Subcutaneous abdominal adipose tissue (tissue), 5 donors: ENCODE data around the gene GRAP2.
A peak's percentile ranks its signal among the peaks of the same experiment; 100 is the strongest.

Experiments
- H3K27ac ChIP-seq: one replicate; pipeline ENCODE4 v1.7.0; 2013; ENCODE audit warnings: low read depth, mild to moderate bottlenecking, inconsistent platforms, low read length, moderate library complexity
- H3K27me3 ChIP-seq, 5 donors: one replicate each; pipeline ENCODE4 v1.7.0; 2013; ENCODE audit warnings: low read length in 5 of 5, inconsistent platforms in 1 of 5; ENCODE audit not compliant: control insufficient read depth in 5 of 5, insufficient read depth in 4 of 5
- H3K36me3 ChIP-seq, 5 donors: one replicate each; pipeline ENCODE4 v1.7.0; 2013; ENCODE audit warnings: low read length in 5 of 5; ENCODE audit not compliant: control insufficient read depth in 5 of 5, insufficient read depth in 5 of 5
- H3K4me1 ChIP-seq, 5 donors: one replicate each; pipeline ENCODE4 v1.7.0; 2013; ENCODE audit warnings: low read length in 5 of 5, mild to moderate bottlenecking in 3 of 5, moderate library complexity in 1 of 5; ENCODE audit not compliant: control insufficient read depth in 5 of 5, insufficient read depth in 5 of 5
- H3K4me3 ChIP-seq, 5 donors: one replicate each; pipeline ENCODE4 v1.7.0; 2013; ENCODE audit warnings: low read length in 5 of 5, low read depth in 1 of 5
- H3K9ac ChIP-seq, 5 donors: one replicate each; pipeline ENCODE4 v1.7.0; 2013; ENCODE audit warnings: low read length in 5 of 5, mild to moderate bottlenecking in 4 of 5, moderate library complexity in 3 of 5
- H3K9me3 ChIP-seq, 5 donors: one replicate each; pipeline ENCODE4 v1.7.0; 2013; ENCODE audit warnings: low read length in 5 of 5; ENCODE audit not compliant: control insufficient read depth in 5 of 5
- donor health status: healthy.
- donor health status: healthy.
- donor health status: healthy.
- donor health status: healthy.
- donor health status: healthy.

The GRAP2 gene

DNA sequence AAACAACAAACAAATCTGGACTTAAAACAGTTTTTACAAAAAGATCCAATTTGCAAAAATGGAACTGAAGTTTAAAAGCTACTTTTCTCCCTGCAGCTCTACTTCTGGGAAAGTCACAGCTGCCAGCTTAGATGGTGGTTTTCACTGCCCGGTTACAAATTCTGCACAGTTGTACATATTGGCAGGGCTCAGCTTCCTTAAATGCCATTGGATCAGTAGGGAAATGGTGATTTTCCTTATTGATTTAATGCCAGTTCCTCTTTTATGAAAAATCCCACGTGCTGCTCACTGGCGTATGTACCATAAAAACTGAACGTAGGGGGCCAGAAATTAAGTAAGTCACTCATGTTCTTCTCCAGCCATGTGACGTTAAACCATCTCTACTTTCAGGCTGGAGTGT is 22.8 kb downstream of the GRAP2 start:
- Histone ChIP-seq H3K4me1 (peaks cover 0 to 56% (median 48%) of the 10 kb centered on the region in 5 donors), H3K9ac (no peak overlapping the region), H3K9me3 (no peaks in the 10 kb centered on the region), H3K36me3 (no peaks in the 10 kb centered on the region), H3K27me3 (no peaks in the 10 kb centered on the region), H3K27ac (no peak overlapping the region), H3K4me3 (no peak overlapping the region)

GRCh38 chr22:39924286-39924685 is 23.4 kb downstream of the GRAP2 start:
- Histone ChIP-seq H3K27me3 (no peaks in the 10 kb centered on the region), H3K36me3 (no peaks in the 10 kb centered on the region), H3K27ac (no peak overlapping the region), H3K4me3 (no peak overlapping the region), H3K4me1 (peaks cover 0 to 62% (median 54%) of the 10 kb centered on the region in 5 donors), H3K9ac (no peak overlapping the region), H3K9me3 (no peaks in the 10 kb centered on the region)

DNA sequence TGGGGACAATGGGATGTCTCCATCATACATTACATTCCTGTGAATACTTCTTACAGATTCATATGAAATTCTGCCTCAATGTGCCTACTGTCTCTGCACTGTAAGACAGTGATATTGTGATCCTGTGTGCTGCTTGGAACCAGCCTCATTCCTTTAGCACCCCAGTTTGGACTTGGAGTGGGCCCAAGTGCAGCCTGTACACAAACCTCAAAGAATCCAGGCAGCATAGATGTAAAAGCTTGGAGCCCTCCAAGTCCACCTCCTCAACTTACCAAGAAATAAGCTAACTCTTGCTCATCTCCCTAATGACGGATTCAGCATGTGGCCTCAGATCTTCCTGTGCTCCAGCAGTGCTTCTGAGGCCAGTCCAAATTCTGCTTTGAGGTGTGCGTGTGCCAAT is 24.4 kb downstream of the GRAP2 start:
- Histone ChIP-seq H3K27me3 (no peaks in the 10 kb centered on the region), H3K36me3 (no peaks in the 10 kb centered on the region), H3K4me3 (no peak overlapping the region), H3K27ac (no peak overlapping the region), H3K4me1 (peaks cover 0 to 66% (median 55%) of the 10 kb centered on the region in 5 donors), H3K9ac (peak overlapping the region in 1 of 5 donors; percentile 39), H3K9me3 (no peaks in the 10 kb centered on the region)

DNA sequence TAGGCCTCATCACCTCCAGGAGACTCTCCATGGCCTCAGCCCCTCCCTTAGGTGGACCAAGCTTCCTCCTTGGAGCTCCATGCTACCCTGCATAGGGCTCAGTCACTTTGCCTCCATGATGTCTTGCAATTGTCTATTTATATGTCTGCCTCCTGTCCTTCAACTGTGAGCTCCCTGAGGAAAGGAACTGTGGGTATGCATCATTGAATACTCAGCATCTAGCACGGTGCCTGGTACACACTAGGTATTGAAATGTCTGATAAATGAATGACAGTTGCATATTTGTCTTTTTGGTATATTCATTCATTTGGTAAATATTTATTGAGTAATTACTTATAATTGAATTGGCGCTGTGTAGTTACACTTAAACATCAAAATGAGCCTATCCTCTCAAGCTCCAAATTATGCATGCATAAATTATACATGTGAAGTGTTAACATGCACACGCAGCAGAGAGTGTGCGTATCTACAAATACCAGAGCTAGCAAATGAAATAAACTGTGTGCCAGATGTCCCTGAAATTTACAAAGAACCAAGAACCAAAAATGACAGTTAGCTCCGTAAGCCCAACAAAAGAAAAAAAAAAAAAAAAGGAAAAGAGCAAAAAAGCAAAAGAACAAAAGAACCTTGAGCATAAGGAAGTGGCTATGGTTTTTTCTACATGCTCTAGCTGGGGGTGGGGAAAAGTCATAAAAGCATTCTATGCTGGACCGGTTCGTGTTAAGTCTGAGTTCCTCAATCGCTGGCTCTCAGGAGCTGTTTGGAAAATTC is 25.2 kb downstream of the GRAP2 start:
- H3K27me3 ChIP-seq = no peaks in the 10 kb centered on the region

GRCh38 chr22:39926753-39927152 is 25.9 kb downstream of the GRAP2 start:
- no peaks in the 10 kb centered on the region for H3K27me3 ChIP-seq
- H3K27ac ChIP-seq = no peak overlapping the region
- no peak overlapping the region for H3K4me3 ChIP-seq
- no peaks in the 10 kb centered on the region for H3K36me3 ChIP-seq
- no peak overlapping the region for H3K9ac ChIP-seq
- H3K9me3 ChIP-seq = no peaks in the 10 kb centered on the region
- peaks cover 0 to 70% (median 55%) of the 10 kb centered on the region in 5 donors for H3K4me1 ChIP-seq

More for the DNA sequence above, 25.2 kb downstream of the GRAP2 start:
- H3K4me1 ChIP-seq = peaks cover 0 to 67% (median 55%) of the 10 kb centered on the region in 5 donors
- H3K27ac ChIP-seq = no peak overlapping the region
- no peaks in the 10 kb centered on the region for H3K9me3 ChIP-seq
- H3K36me3 ChIP-seq = no peaks in the 10 kb centered on the region
- H3K4me3 ChIP-seq = no peak overlapping the region
- H3K9ac ChIP-seq = no peak overlapping the region

- Histone ChIP-seq H3K9me3 (no peaks in the 10 kb centered on the region), H3K27me3 (no peaks in the 10 kb centered on the region), H3K36me3 (no peaks in the 10 kb centered on the region), H3K4me1 (peaks cover 0 to 70% (median 55%) of the 10 kb centered on the region in 5 donors), H3K27ac (no peak overlapping the region), H3K4me3 (no peak overlapping the region), H3K9ac (no peak overlapping the region)
Observed at GRCh38 chr22:39927544-39927943, 26.7 kb downstream of the GRAP2 start.

- Histone ChIP-seq H3K4me1 (peaks cover 0 to 61% (median 47%) of the 10 kb centered on the region in 5 donors), H3K9me3 (no peaks in the 10 kb centered on the region), H3K4me3 (no peak overlapping the region), H3K27me3 (no peaks in the 10 kb centered on the region), H3K27ac (peak overlapping the region; percentile 13), H3K9ac (no peak overlapping the region), H3K36me3 (no peaks in the 10 kb centered on the region)
Observed at GRCh38 chr22:39928536-39929520, 27.9 kb downstream of the GRAP2 start.

DNA sequence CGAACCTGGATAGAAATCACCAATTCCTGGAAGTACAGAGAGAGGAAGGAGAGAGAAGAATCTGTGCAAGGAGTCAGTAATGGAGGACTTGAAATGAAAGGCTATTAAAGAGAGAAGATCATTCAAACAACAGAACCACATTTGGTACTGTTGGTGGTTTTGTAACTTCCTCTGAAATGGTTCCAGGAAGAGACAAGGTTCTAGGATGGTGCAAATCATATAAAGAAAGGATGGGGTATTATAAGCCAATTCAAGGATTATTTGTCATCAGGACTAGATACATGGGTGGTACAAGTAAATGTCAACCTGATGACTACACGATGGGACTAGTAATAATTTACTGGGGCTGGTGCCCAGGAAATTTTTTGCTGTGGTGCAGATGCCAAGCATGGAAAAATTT is 30.4 kb downstream of the GRAP2 start:
- H3K36me3 ChIP-seq = no peaks in the 10 kb centered on the region
- H3K27ac ChIP-seq = no peak overlapping the region
- H3K4me1 ChIP-seq = peaks cover 0 to 38% (median 30%) of the 10 kb centered on the region in 5 donors
- no peaks in the 10 kb centered on the region for H3K27me3 ChIP-seq
- H3K4me3 ChIP-seq = no peak overlapping the region
- H3K9me3 ChIP-seq = no peaks in the 10 kb centered on the region
- no peak overlapping the region for H3K9ac ChIP-seq

GRCh38 chr22:39932166-39932565 is 31.3 kb downstream of the GRAP2 start:
- no peak overlapping the region for H3K9ac ChIP-seq
- peaks cover 0 to 28% (median 22%) of the 10 kb centered on the region in 5 donors for H3K4me1 ChIP-seq
- H3K4me3 ChIP-seq = no peak overlapping the region
- H3K36me3 ChIP-seq = no peaks in the 10 kb centered on the region
- no peaks in the 10 kb centered on the region for H3K9me3 ChIP-seq
- H3K27ac ChIP-seq = no peak overlapping the region
- H3K27me3 ChIP-seq = no peaks in the 10 kb centered on the region
